ENCODE results near the gene KLC1. TPM values are rescaled to one million over a fixed set of nuclear protein-coding genes. Genes with fewer than 3 reads are reported as not detected.
A peak's percentile ranks its signal among the peaks of the same experiment; 100 is the strongest.

The KLC1 gene
- total and polyA plus RNA-seq, 8 donors = 56.5 to 522 (median 123) TPM

DNA sequence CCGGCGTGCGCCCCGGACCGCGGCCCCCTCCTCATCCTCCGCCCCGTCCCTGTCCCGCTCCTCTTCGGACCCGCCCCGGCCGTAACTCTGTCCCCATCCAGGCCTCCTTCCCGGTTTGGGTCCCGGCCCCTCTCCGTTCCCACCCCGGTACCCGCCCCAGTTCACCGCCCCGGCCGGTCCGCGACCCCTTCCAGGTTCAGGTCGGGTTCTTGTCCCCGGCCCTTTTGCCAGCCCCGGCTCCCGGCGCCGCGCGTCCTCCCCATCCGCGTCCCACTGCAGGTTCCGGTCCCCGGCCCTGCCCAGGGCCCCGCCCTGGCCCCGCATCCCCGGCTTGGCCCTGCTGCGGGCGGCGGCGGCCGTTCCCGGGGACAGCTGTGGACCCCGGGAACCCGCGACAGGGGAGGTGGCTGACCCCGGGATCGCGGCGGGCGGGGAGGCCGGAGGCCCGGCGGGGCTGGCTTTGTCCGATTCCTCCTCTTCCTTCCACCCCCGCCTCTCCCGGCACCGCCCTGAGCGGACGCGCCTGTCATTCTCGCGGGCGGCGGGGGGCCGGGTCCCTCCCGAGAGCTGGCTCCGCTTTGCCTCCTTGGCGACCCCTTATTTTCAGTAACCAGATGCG lies 601 bp downstream of the KLC1 start:
- 0 to 2% (median 1%) methylated on average over 36 to 71 of the region's 71 CpGs for WGBS, 5 donors

DNA sequence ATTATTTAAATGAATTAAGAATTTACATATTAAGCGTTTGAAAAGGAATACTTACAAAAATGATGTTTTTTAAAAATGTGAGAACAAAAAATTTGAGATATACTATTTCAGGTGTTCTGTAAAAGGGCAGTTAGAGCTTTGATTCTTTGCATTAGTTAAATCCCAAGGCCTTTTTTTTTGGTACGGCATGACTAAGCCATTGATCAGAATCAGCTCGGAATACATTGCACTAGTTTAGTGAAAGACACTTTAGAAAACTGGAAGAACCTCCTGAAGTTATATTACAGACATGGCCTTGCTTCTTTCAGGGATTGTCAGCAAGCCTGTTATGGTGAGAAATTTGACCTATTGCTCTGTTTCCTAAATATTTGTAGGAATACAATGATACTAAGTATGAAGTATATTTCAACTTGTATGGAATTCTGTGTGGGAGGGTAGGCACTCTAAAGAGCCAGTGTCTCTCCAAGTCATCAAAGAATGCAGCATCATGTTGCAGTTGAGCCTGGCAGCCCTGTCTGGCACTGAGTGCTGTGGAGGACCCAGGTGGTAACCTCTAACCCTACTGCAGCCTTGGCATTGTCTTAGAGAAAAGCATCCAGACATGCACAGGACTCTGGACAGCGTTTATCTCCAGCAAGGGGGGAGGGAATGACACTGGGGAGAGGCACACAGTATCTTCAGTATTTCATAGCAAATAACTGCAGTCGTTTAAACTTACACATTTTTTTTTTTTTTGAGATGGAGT lies 1.5 kb downstream of the KLC1 start:
- Histone ChIP-seq H3K9me3 (no peaks in the 10 kb centered on the region), H3K4me1 (peaks cover 48 to 72% (median 62%) of the 10 kb centered on the region in 4 donors), H3K36me3 (peaks cover 0 to 31% (median 0%) of the 10 kb centered on the region in 4 donors), H3K4me3 (peak overlapping the region; percentile 84 to 100 (median 91)), H3K27ac (peak overlapping the region in 4 of 5 donors; percentile 97 to 100 (median 99)), H3K27me3 (no peaks in the 10 kb centered on the region)
- 20 to 28% (median 24%) methylated on average over 5 of the region's 5 CpGs for WGBS, 5 donors
- no peak for DNase-seq
- intact Hi-C loops (cut with DNase I; ENCODE audit: low total_unique reads) = no loop called here
- no peak for TF ChIP-seq EP300 (IDR thresholded peaks at IDR 0.05)

More for the DNA sequence above, 601 bp downstream of the KLC1 start:
- intact Hi-C loops (cut with DNase I; ENCODE audit: low total_unique reads) = no loop called here
- DNase-seq = peak; percentile 55 to 76
- Histone ChIP-seq H3K9me3 (no peaks in the 10 kb centered on the region), H3K4me1 (peaks cover 51 to 72% (median 65%) of the 10 kb centered on the region in 4 donors), H3K27me3 (no peaks in the 10 kb centered on the region), H3K36me3 (peaks cover 0 to 25% (median 0%) of the 10 kb centered on the region in 4 donors), H3K27ac (peak overlapping the region; percentile 97 to 100 (median 99)), H3K4me3 (peak overlapping the region; percentile 84 to 100 (median 91))
- TF ChIP-seq, protein P1, sequence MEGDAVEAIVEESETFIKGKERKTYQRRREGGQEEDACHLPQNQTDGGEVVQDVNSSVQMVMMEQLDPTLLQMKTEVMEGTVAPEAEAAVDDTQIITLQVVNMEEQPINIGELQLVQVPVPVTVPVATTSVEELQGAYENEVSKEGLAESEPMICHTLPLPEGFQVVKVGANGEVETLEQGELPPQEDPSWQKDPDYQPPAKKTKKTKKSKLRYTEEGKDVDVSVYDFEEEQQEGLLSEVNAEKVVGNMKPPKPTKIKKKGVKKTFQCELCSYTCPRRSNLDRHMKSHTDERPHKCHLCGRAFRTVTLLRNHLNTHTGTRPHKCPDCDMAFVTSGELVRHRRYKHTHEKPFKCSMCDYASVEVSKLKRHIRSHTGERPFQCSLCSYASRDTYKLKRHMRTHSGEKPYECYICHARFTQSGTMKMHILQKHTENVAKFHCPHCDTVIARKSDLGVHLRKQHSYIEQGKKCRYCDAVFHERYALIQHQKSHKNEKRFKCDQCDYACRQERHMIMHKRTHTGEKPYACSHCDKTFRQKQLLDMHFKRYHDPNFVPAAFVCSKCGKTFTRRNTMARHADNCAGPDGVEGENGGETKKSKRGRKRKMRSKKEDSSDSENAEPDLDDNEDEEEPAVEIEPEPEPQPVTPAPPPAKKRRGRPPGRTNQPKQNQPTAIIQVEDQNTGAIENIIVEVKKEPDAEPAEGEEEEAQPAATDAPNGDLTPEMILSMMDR (IDR thresholded peaks at IDR 0.05) = no peak
- TF ChIP-seq POLR2A (IDR thresholded peaks at IDR 0.05) (no peak), POLR2AphosphoS5 (IDR thresholded peaks at IDR 0.05) (no peak), EP300 (IDR thresholded peaks at IDR 0.05) (no peak)

DNA sequence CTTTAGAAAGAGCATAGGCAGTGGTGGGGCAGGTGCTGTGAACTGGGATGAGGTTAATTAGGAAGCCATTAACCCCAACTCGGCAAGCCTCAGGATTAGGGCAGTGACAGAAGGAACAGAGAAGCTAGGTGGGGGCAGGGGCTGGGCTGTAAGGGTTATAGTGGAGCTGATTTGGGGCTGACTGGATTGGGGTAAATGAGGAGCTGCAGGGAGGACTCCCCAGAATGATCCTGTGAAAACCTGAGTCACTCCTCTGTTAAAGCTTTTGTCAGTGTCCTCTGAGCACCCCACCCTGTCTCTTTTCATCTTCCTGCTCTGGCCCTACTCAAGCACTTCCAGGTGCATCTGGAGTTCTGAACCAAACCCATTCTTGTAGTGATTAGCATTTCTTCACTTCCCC lies 4.4 kb downstream of the KLC1 start:
- no peak for DNase-seq
- whole genome bisulfite sequencing, 5 donors = 50 to 75% (median 56%) methylated on average over 1 of the region's 1 CpG
- H3K9me3 ChIP-seq = no peaks in the 10 kb centered on the region
- intact Hi-C loops (cut with DNase I; ENCODE audit: low total_unique reads) = no loop called here
- TF ChIP-seq POLR2AphosphoS5 (IDR thresholded peaks at IDR 0.05) = no peak
- TF ChIP-seq, protein P1 (IDR thresholded peaks at IDR 0.05) = no peak
- no peak for TF ChIP-seq EP300 (IDR thresholded peaks at IDR 0.05)
- no peak for TF ChIP-seq POLR2A (IDR thresholded peaks at IDR 0.05)
- H3K27me3 ChIP-seq = no peaks in the 10 kb centered on the region
- H3K36me3 ChIP-seq = peaks cover 0 to 39% (median 3%) of the 10 kb centered on the region in 4 donors
- H3K4me1 ChIP-seq = peaks cover 45 to 86% (median 77%) of the 10 kb centered on the region in 4 donors
- H3K4me3 ChIP-seq = no peak overlapping the region
- peak overlapping the region in 1 of 5 donors; percentile 46 for H3K27ac ChIP-seq

DNA sequence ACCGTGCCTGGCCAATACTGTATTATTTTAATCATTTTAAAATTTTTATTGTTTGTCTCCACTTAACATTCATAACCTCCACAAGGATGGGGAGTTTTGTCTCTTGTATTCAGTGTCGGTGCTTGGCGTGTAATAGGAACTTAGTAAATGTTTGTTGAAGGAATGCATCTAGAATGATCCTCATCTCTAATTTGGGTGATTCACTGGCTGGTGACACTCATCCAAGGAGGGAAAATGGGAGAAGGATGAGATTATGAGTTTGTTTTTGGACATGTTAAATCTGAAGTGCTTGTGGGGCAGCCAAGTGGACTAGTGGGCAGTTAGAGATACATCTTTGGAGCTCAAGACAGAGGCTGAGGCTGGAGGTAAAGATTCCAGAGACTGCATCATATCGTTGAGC lies 5.1 kb downstream of the KLC1 start:
- Histone ChIP-seq H3K4me3 (no peak overlapping the region), H3K36me3 (peaks cover 0 to 39% (median 3%) of the 10 kb centered on the region in 4 donors), H3K9me3 (no peaks in the 10 kb centered on the region), H3K27ac (peak overlapping the region in 3 of 5 donors; percentile 9 to 51 (median 46)), H3K4me1 (peaks cover 42 to 92% (median 78%) of the 10 kb centered on the region in 4 donors), H3K27me3 (no peaks in the 10 kb centered on the region)
- 73 to 87% (median 75%) methylated on average over 4 of the region's 4 CpGs for WGBS, 5 donors
- intact Hi-C loops (cut with DNase I; ENCODE audit: low total_unique reads) = no loop called here
- DNase-seq = no peak
- no peak for TF ChIP-seq POLR2AphosphoS5 (IDR thresholded peaks at IDR 0.05)
- TF ChIP-seq, protein P1 (IDR thresholded peaks at IDR 0.05) = no peak
- no peak for TF ChIP-seq POLR2A (IDR thresholded peaks at IDR 0.05)
- no peak for TF ChIP-seq EP300 (IDR thresholded peaks at IDR 0.05)
